Stomach (tissue), 4 donors: ENCODE results near the gene RAB12.

Source experiments
- EP300 ChIP-seq: sonication (generic); formaldehyde crosslinking; IDR thresholded peaks from one replicate; pipeline ENCODE4 v1.6.1; 2017; ENCODE audit warnings: antibody characterized with exemption
- POLR2A ChIP-seq, 4 donors: fragments of 450-650 bp; IDR thresholded peaks; one replicate each; pipeline ENCODE4 v1.6.1; 2016; ENCODE audit warnings: antibody characterized with exemption in 4 of 4, control low read depth in 2 of 4, mild to moderate bottlenecking in 1 of 4, moderate library complexity in 1 of 4
- POLR2AphosphoS5 ChIP-seq, 3 donors: sonication (generic); formaldehyde crosslinking; IDR thresholded peaks; one replicate each; pipeline ENCODE4 v1.6.1; 2016; ENCODE audit warnings: antibody characterized with exemption in 3 of 3
- TF ChIP-seq, protein P1 (sequence below), 7 experiments: fragments of 450-650 bp in 4 of 7; fragments of 200-600 bp in 3 of 7; sonication (generic) in 3 of 7; IDR thresholded peaks; one replicate each; pipeline ENCODE4 v1.5.1; 2016 to 2019; ENCODE audit warnings: antibody characterized with exemption in 7 of 7, control low read depth in 2 of 7, mild to moderate bottlenecking in 1 of 7

GRCh38 chr18:8584798-8585197, 24.4 kb upstream of the RAB12 start:
- TF ChIP-seq, protein P1, sequence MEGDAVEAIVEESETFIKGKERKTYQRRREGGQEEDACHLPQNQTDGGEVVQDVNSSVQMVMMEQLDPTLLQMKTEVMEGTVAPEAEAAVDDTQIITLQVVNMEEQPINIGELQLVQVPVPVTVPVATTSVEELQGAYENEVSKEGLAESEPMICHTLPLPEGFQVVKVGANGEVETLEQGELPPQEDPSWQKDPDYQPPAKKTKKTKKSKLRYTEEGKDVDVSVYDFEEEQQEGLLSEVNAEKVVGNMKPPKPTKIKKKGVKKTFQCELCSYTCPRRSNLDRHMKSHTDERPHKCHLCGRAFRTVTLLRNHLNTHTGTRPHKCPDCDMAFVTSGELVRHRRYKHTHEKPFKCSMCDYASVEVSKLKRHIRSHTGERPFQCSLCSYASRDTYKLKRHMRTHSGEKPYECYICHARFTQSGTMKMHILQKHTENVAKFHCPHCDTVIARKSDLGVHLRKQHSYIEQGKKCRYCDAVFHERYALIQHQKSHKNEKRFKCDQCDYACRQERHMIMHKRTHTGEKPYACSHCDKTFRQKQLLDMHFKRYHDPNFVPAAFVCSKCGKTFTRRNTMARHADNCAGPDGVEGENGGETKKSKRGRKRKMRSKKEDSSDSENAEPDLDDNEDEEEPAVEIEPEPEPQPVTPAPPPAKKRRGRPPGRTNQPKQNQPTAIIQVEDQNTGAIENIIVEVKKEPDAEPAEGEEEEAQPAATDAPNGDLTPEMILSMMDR (IDR thresholded peaks at IDR 0.05) = no peak
- TF ChIP-seq EP300 (no peak), POLR2AphosphoS5 (IDR thresholded peaks at IDR 0.05) (no peak), POLR2A (IDR thresholded peaks at IDR 0.05) (no peak)
